Measurements from ENCODE around the gene DCHS1. TPM values are rescaled to one million over a fixed set of nuclear protein-coding genes. Genes with fewer than 3 reads are reported as not detected.

The DCHS1 gene
- total and polyA plus RNA-seq, 9 of the 15 experiments (the other 6 are each of a cell fraction or from before 2014, with no cell fraction given), result 0.04 to 0.49 (median 0.14) TPM; not detected in 2

DNA sequence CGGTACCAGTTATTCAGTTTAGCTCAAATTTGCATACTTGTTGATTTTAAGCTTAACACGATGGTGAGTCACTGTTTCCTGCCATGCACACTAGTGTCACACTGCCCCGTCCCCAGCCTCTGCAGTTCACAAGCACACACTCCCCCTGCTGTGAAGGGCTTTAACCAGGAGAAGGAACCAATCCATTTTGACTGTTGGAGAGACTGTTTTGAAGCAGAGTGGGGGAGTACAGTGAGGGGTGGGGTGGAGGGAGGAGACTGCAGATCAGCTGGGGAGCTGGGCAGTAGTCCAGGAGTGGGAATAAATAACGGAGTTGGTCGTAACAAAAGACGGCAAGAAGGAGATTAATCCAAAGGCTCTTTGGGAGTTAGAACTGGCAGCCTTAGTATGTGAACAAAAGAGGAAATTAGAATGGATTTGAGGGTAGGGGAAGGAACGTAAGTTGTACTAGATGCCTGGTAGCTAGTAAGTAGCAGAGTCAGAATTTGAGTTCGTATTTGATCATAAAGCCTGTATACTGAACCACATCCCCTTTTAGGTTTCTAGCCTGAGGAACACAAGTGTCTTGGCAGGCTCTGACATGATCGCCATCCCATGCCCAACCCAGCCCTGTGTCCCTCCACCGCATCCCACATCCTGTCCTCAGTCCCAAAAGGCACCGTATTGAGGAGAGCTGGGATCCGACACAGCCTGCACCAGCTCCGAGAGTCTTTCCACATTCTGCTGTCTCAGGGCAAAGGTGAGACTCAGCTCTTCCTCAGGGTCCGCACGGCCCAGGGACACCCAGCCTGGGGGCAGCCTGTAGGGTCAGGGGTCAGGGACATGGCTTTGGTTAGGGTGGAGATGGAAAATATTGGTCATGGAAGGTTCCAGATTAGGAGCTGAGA is 37.2 kb downstream of the DCHS1 start (continued):
- TF ChIP-seq SMARCB1 (IDR thresholded peaks at IDR 0.05; ENCODE audit: insufficient read length, low read depth) (no peak), ARNT (IDR thresholded peaks at IDR 0.05) (peak in 1 of 2 experiments; percentile 70; a peak in 2 of 4 replicates), MAZ (CRISPR knock-in tag; conservative IDR thresholded peaks at IDR 0.05 in 1 of 2, IDR thresholded peaks at IDR 0.05 in 1 of 2) (peak; percentile 44 to 59), ASH1L (IDR thresholded peaks at IDR 0.05; ENCODE audit: borderline replicate concordance, low read depth, partially characterized antibody) (no peak), KAT7 (CRISPR knock-in tag; IDR thresholded peaks at IDR 0.05; ENCODE audit: borderline replicate concordance) (0 out of 2 replicates have a peak, but pooled peaks have one; percentile 38), ZKSCAN1 (IDR thresholded peaks at IDR 0.05; ENCODE audit: low read depth, low read length) (no peak), POLR2G (IDR thresholded peaks at IDR 0.05; ENCODE audit: low read depth, low read length) (no peak), BCLAF1 (IDR thresholded peaks at IDR 0.05; ENCODE audit: borderline replicate concordance in 1 of 2, control insufficient read depth in 1 of 2, low read depth in 2 of 2, low read length in 1 of 2) (no peak), DDX20 (tag; IDR thresholded peaks at IDR 0.05; ENCODE audit: low read depth) (no peak), BMI1 (IDR thresholded peaks at IDR 0.05; ENCODE audit: low read length) (no peak), ZNF830 (CRISPR knock-in tag; IDR thresholded peaks at IDR 0.05) (no peak), DACH1 (IDR thresholded peaks at IDR 0.05; ENCODE audit: partially characterized antibody) (peak; percentile 99), TAF9B (IDR thresholded peaks at IDR 0.05; ENCODE audit: partially characterized antibody) (peak; percentile 79), BCOR (IDR thresholded peaks at IDR 0.05) (no peak), SMARCA4 (IDR thresholded peaks at IDR 0.05) (peak; percentile 72)
- TF ChIP-seq, protein P1, sequence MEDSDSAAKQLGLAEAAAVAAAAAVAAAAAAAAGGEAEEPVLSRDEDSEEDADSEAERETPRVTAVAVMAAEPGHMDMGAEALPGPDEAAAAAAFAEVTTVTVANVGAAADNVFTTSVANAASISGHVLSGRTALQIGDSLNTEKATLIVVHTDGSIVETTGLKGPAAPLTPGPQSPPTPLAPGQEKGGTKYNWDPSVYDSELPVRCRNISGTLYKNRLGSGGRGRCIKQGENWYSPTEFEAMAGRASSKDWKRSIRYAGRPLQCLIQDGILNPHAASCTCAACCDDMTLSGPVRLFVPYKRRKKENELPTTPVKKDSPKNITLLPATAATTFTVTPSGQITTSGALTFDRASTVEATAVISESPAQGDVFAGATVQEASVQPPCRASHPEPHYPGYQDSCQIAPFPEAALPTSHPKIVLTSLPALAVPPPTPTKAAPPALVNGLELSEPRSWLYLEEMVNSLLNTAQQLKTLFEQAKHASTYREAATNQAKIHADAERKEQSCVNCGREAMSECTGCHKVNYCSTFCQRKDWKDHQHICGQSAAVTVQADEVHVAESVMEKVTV (CRISPR knock-in tag; IDR thresholded peaks at IDR 0.05), result peak; percentile 49; the same call in 1 of the 2 replicates
- TF ChIP-seq, protein P2, sequence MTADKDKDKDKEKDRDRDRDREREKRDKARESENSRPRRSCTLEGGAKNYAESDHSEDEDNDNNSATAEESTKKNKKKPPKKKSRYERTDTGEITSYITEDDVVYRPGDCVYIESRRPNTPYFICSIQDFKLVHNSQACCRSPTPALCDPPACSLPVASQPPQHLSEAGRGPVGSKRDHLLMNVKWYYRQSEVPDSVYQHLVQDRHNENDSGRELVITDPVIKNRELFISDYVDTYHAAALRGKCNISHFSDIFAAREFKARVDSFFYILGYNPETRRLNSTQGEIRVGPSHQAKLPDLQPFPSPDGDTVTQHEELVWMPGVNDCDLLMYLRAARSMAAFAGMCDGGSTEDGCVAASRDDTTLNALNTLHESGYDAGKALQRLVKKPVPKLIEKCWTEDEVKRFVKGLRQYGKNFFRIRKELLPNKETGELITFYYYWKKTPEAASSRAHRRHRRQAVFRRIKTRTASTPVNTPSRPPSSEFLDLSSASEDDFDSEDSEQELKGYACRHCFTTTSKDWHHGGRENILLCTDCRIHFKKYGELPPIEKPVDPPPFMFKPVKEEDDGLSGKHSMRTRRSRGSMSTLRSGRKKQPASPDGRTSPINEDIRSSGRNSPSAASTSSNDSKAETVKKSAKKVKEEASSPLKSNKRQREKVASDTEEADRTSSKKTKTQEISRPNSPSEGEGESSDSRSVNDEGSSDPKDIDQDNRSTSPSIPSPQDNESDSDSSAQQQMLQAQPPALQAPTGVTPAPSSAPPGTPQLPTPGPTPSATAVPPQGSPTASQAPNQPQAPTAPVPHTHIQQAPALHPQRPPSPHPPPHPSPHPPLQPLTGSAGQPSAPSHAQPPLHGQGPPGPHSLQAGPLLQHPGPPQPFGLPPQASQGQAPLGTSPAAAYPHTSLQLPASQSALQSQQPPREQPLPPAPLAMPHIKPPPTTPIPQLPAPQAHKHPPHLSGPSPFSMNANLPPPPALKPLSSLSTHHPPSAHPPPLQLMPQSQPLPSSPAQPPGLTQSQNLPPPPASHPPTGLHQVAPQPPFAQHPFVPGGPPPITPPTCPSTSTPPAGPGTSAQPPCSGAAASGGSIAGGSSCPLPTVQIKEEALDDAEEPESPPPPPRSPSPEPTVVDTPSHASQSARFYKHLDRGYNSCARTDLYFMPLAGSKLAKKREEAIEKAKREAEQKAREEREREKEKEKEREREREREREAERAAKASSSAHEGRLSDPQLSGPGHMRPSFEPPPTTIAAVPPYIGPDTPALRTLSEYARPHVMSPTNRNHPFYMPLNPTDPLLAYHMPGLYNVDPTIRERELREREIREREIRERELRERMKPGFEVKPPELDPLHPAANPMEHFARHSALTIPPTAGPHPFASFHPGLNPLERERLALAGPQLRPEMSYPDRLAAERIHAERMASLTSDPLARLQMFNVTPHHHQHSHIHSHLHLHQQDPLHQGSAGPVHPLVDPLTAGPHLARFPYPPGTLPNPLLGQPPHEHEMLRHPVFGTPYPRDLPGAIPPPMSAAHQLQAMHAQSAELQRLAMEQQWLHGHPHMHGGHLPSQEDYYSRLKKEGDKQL (CRISPR knock-in tag; IDR thresholded peaks at IDR 0.05; ENCODE audit: borderline replicate concordance), result no peak

Data from K562 (cell line).